GM20000 (cell line): ENCODE results near the gene STK4.

Source experiments
- DNase-seq: peaks from one replicate; pipeline ENCODE4 v3.0.0; 2012; ENCODE audit warnings: low spot score
- CTCF ChIP-seq: IDR thresholded peaks from 2 replicates; pipeline ENCODE4 v1.5.1; 2012; ENCODE audit warnings: mild to moderate bottlenecking, control low read depth; ENCODE audit errors: extremely low read depth, missing control alignments

Gene STK4

GRCh38 chr20:45094864-45095574 lies 128.7 kb downstream of the STK4 start:
- TF ChIP-seq CTCF = no peak
- DNase-seq = no peak

- TF ChIP-seq CTCF = peak; percentile 74
- DNase-seq = peak; percentile 81
These were observed 129.5 kb downstream of the STK4 start for GRCh38 chr20:45095805-45096238.

GRCh38 chr20:45096781-45097180 lies 130.5 kb downstream of the STK4 start:
- no peak for TF ChIP-seq CTCF
- no peak for DNase-seq

- DNase-seq = peak; percentile 74
- peak; percentile 36 for TF ChIP-seq CTCF
These were observed 131.3 kb downstream of the STK4 start for GRCh38 chr20:45097485-45098102.

GRCh38 chr20:45098103-45098773 lies 131.9 kb downstream of the STK4 start:
- peak; percentile 46 for DNase-seq

GRCh38 chr20:45100563-45101245 lies 134.4 kb downstream of the STK4 start, which contains the start of gene KCNS1:
Gene KCNS1, minus strand, starts transcription at chr20:45101127. Its CDS starts 1,891 bp downstream, at chr20:45099236.
- TF ChIP-seq CTCF = no peak
- peak; percentile 52 for DNase-seq

More at GRCh38 chr20:45098103-45098773, 131.9 kb downstream of the STK4 start:
- TF ChIP-seq CTCF = no peak
